Tibial nerve (tissue), 4 donors: ENCODE data around the gene FAM78A. TPM values are rescaled to one million over a fixed set of nuclear protein-coding genes. Genes with fewer than 3 reads are reported as not detected.

ENCODE experiments used
- DNase-seq, 2 donors: peaks; one replicate each; pipeline ENCODE4 v3.0.0-alpha.2; 2019; ENCODE audit warnings: low spot score in 2 of 2
- H3K27ac ChIP-seq, 4 donors: fragments of 200-600 bp; sonication (generic) in 3 of 4; one replicate each; pipeline ENCODE4 v1.5.1; 2017 to 2019; ENCODE audit warnings: mild to moderate bottlenecking in 1 of 4
- H3K27me3 ChIP-seq, 2 donors: fragments of 200-600 bp; sonication (generic) in 1 of 2; one replicate each; pipeline versions ENCODE4 v1.5.1 to v1.6.0; 2017 to 2019
- H3K36me3 ChIP-seq, 3 donors: fragments of 200-600 bp; sonication (generic); one replicate each; pipeline ENCODE4 v1.5.1; 2018 to 2019
- H3K4me1 ChIP-seq, 4 donors: fragments of 200-600 bp; sonication (generic) in 3 of 4; one replicate each; pipeline ENCODE4 v1.5.1; 2017 to 2019
- H3K4me3 ChIP-seq, 4 donors: fragments of 200-600 bp; sonication (generic) in 3 of 4; one replicate each; pipeline ENCODE4 v1.5.1; 2017 to 2019; ENCODE audit warnings: mild to moderate bottlenecking in 1 of 4, moderate library complexity in 1 of 4
- H3K9me3 ChIP-seq, 4 donors: fragments of 200-600 bp; sonication (generic) in 3 of 4; one replicate each; pipeline ENCODE4 v1.5.1; 2017 to 2019
- EP300 ChIP-seq, 2 donors: sonication (generic); formaldehyde crosslinking; IDR thresholded peaks; one replicate each; pipeline ENCODE4 v1.6.1; 2017; ENCODE audit warnings: antibody characterized with exemption in 2 of 2, mild to moderate bottlenecking in 1 of 2
- POLR2A ChIP-seq, 2 donors: fragments of 450-650 bp; IDR thresholded peaks; one replicate each; pipeline ENCODE4 v1.6.1; 2017; ENCODE audit warnings: antibody characterized with exemption in 2 of 2, mild to moderate bottlenecking in 2 of 2, moderate library complexity in 2 of 2
- WGBS, 2 donors: methylation state at CpG; one replicate each; pipeline ENCODE4 v1.1.5; 2018; 5-methylcytosine and 5-hydroxymethylcytosine counted together
- total RNA-seq, 4 donors: library from RNA; depleted of rRNA; stranded (reverse); fragments of >200 nt; gene quantifications; one replicate each; pipeline ENCODE4 v1.1.0, GENCODE V29; 2016
- TF ChIP-seq, protein P1 (sequence below), 5 experiments: fragments of 200-600 bp in 3 of 5; fragments of 450-650 bp in 2 of 5; sonication (generic) in 3 of 5; IDR thresholded peaks; one replicate each; pipeline ENCODE4 v1.5.1; 2016 to 2019; ENCODE audit warnings: antibody characterized with exemption in 5 of 5, mild to moderate bottlenecking in 3 of 5, moderate library complexity in 2 of 5

FAM78A gene
- total RNA-seq, 4 donors from 2014 or later: 2.5 to 4.8 (median 4.2) TPM

DNA sequence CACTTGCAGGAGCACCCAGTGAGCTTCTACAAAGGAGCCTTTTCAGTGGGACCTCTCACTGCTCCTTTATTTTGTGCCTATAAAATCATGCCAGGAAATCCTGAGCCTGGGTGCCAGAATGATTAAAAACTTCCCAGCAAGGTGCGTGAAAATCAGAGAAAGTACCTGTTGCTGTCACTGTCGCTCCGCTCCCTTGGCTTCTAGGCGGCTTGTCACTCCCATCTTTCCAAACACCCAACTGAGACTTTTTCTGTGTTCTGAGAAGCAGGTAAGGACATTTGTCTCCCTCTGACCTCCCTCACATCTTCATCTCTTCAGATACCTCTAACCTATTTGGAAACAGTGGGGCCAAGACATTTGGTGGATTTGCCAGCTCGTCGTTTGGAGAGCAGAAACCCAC, 53.9 kb downstream of the FAM78A start:
- DNase-seq: no peak
- WGBS, 2 donors: 93 to 96% methylated on average over 6 of the region's 6 CpGs

DNA sequence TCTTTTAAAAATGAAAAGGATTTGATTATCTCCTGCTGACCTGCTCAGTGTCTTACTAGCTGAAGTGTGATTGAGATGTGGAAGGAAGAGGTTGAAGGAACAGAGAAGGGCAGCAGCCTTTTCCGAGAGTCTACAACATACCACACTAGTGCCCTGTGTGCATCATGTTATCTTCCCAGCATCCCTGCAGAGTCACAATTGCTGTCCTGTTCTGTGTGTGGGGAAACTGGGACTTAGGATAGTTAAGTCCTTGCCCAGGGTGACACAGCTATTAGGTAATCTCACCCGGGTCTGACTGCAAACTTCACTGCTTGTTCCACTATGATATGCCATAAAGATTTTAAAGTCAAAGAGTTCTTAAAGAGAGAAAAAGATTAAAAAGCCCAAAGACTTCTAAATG, 55.8 kb downstream of the FAM78A start:
- Histone ChIP-seq H3K4me3 (no peak overlapping the region), H3K27ac (no peak overlapping the region), H3K9me3 (no peaks in the 10 kb centered on the region), H3K27me3 (no peaks in the 10 kb centered on the region), H3K4me1 (no peaks in the 10 kb centered on the region), H3K36me3 (peaks cover 4 to 75% (median 5%) of the 10 kb centered on the region in 3 donors)
- 78 to 81% methylated on average over 2 of the region's 2 CpGs for WGBS, 2 donors
- TF ChIP-seq EP300 (IDR thresholded peaks at IDR 0.05): no peak
- no peak for TF ChIP-seq POLR2A (IDR thresholded peaks at IDR 0.05)
- TF ChIP-seq, protein P1, sequence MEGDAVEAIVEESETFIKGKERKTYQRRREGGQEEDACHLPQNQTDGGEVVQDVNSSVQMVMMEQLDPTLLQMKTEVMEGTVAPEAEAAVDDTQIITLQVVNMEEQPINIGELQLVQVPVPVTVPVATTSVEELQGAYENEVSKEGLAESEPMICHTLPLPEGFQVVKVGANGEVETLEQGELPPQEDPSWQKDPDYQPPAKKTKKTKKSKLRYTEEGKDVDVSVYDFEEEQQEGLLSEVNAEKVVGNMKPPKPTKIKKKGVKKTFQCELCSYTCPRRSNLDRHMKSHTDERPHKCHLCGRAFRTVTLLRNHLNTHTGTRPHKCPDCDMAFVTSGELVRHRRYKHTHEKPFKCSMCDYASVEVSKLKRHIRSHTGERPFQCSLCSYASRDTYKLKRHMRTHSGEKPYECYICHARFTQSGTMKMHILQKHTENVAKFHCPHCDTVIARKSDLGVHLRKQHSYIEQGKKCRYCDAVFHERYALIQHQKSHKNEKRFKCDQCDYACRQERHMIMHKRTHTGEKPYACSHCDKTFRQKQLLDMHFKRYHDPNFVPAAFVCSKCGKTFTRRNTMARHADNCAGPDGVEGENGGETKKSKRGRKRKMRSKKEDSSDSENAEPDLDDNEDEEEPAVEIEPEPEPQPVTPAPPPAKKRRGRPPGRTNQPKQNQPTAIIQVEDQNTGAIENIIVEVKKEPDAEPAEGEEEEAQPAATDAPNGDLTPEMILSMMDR (IDR thresholded peaks at IDR 0.05): no peak
- no peak for DNase-seq

More for the DNA sequence above, 53.9 kb downstream of the FAM78A start:
- H3K4me3 ChIP-seq: no peak overlapping the region
- H3K27me3 ChIP-seq: no peaks in the 10 kb centered on the region
- peaks cover 0 to 8% (median 6%) of the 10 kb centered on the region in 4 donors for H3K4me1 ChIP-seq
- H3K27ac ChIP-seq: no peak overlapping the region
- TF ChIP-seq POLR2A (IDR thresholded peaks at IDR 0.05): no peak
- TF ChIP-seq, protein P1 (IDR thresholded peaks at IDR 0.05): no peak
- TF ChIP-seq EP300 (IDR thresholded peaks at IDR 0.05): no peak
- no peaks in the 10 kb centered on the region for H3K9me3 ChIP-seq
- peaks cover 2 to 63% (median 5%) of the 10 kb centered on the region in 3 donors for H3K36me3 ChIP-seq

DNA sequence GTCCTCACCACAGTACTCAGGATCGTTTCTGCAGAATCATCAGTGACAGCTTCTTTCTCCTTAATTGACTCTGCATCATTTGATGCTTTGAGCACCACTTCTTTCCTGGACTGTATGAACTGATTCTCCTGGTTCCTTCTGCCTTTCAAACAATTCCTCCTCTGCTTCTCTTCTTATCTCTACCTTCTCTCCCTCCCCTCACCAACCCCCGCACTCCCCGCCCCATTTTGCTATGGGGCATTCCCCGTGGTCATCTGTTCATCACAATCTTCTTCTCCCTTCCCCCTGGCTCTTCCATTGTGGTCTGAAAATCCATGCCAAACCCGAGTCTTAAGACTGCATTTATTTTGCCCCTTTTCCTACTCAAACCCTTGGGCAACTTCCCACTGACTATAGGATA, 57.9 kb downstream of the FAM78A start:
- WGBS, 2 donors: 74 to 80% methylated on average over 5 of the region's 5 CpGs
- no peaks in the 10 kb centered on the region for H3K27me3 ChIP-seq
- H3K4me3 ChIP-seq: no peak overlapping the region
- no peaks in the 10 kb centered on the region for H3K9me3 ChIP-seq
- no peak overlapping the region for H3K27ac ChIP-seq
- TF ChIP-seq POLR2A (IDR thresholded peaks at IDR 0.05) (no peak), EP300 (IDR thresholded peaks at IDR 0.05) (no peak)
- TF ChIP-seq, protein P1 (IDR thresholded peaks at IDR 0.05): no peak
- peaks cover 0 to 62% (median 4%) of the 10 kb centered on the region in 3 donors for H3K36me3 ChIP-seq
- no peak for DNase-seq
- peaks cover 0 to 9% (median 2%) of the 10 kb centered on the region in 4 donors for H3K4me1 ChIP-seq

DNA sequence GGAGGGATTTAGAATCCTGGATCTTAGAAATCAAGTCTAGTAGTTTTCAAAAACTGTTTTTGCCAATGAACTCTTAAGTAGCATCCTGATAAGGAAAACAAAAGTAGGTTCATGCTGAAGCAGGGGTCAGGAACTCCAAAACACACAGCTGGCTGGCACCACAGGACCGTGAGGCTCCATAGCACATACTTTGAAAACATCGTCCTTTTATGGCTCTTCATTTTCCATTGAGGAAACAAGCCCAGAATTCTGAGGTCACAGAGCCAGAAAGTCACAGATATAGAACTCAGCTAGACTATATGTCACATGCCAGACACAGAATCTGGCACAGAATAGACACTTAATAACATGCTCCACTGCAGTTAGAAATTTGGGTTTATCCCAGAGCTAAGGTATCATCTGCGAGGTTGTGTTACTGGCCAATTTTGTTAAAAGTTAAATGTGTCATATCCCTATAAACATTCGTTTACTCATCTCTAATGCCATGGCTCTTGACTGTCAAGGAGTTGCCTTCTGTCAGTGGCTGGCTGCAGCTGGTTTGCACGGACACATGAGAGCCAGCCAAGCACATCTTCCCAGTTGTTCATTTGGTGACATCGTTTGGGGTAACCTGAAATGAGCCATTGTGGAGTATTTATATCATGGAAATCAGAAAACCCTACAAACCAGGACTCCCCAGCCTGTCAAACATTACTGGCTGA, 58.8 kb downstream of the FAM78A start:
- no peaks in the 10 kb centered on the region for H3K27me3 ChIP-seq
- peaks cover 0 to 9% (median 2%) of the 10 kb centered on the region in 4 donors for H3K4me1 ChIP-seq
- H3K4me3 ChIP-seq: no peak overlapping the region
- 67 to 69% methylated on average over 6 of the region's 6 CpGs for WGBS, 2 donors
- H3K9me3 ChIP-seq: peaks cover 0 to under 1% (median 0%) of the 10 kb centered on the region in 4 donors
- TF ChIP-seq, protein P1 (IDR thresholded peaks at IDR 0.05): no peak
- TF ChIP-seq POLR2A (IDR thresholded peaks at IDR 0.05): no peak
- TF ChIP-seq EP300 (IDR thresholded peaks at IDR 0.05): no peak
- H3K27ac ChIP-seq: no peak overlapping the region
- peaks cover 0 to 57% (median 4%) of the 10 kb centered on the region in 3 donors for H3K36me3 ChIP-seq
- no peak for DNase-seq

DNA sequence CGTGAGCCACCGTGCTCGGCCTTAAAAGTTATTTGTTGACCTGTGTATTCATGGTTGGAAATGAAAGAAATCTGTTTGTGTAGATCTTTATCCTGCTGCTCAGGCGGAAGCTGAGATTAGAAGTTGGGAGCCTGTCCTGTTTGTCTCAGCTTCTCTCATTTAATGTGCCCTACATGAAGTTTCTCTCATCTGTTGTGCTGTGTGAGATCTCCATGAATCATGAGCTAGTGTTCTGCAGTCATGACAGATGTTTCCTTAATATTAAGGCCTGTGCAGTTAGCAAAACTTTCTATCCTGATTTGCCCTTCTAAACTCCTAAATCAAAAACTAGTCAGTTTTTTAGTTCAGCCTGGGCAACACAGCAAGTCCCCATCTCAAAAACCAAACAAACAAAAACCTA, 59.5 kb downstream of the FAM78A start:
- peaks cover 0 to 9% (median 2%) of the 10 kb centered on the region in 4 donors for H3K4me1 ChIP-seq
- no peak overlapping the region for H3K4me3 ChIP-seq
- DNase-seq: no peak
- peaks cover 0 to 57% (median 4%) of the 10 kb centered on the region in 3 donors for H3K36me3 ChIP-seq
- no peak for TF ChIP-seq EP300 (IDR thresholded peaks at IDR 0.05)
- H3K27ac ChIP-seq: no peak overlapping the region
- WGBS, 2 donors: 94 to 99% methylated on average over 4 of the region's 4 CpGs
- no peaks in the 10 kb centered on the region for H3K27me3 ChIP-seq
- H3K9me3 ChIP-seq: peaks cover 0 to 7% (median 0%) of the 10 kb centered on the region in 4 donors
